Body of pancreas (tissue), 4 donors: ENCODE measurements around the gene JAKMIP2.

Source experiments
- POLR2A ChIP-seq, 3 donors: fragments of 450-650 bp; IDR thresholded peaks; one replicate each; pipeline ENCODE4 v1.6.1; 2016; ENCODE audit warnings: antibody characterized with exemption in 3 of 3, mild to moderate bottlenecking in 2 of 3
- TF ChIP-seq, protein P1 (sequence below), 7 experiments: fragments of 450-650 bp in 4 of 7; fragments of 200-600 bp in 3 of 7; sonication (generic) in 3 of 7; IDR thresholded peaks; one replicate each; pipeline ENCODE4 v1.5.1; 2016 to 2019; ENCODE audit warnings: antibody characterized with exemption in 7 of 7

DNA sequence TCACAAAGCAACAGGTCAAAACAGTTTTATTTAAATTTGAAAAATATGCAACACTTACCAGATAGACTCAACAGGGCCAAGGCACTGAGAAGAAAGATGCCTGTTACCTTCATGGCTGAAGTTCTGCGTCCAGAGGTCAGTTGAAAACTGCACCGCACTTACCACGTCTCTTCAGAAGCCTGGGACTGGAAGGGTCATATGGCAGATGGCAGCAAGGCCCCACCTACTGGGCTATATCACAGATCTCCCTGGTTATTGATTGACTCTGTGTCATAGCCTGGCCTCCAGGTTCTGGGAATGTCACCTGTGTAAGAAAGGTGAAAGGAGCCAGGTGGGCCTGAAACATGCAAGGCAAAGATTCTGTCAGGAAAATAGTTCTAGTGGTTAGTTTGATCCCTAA is 48.9 kb upstream of the JAKMIP2 start, which contains the start of gene SPINK1:
- TF ChIP-seq, protein P1, sequence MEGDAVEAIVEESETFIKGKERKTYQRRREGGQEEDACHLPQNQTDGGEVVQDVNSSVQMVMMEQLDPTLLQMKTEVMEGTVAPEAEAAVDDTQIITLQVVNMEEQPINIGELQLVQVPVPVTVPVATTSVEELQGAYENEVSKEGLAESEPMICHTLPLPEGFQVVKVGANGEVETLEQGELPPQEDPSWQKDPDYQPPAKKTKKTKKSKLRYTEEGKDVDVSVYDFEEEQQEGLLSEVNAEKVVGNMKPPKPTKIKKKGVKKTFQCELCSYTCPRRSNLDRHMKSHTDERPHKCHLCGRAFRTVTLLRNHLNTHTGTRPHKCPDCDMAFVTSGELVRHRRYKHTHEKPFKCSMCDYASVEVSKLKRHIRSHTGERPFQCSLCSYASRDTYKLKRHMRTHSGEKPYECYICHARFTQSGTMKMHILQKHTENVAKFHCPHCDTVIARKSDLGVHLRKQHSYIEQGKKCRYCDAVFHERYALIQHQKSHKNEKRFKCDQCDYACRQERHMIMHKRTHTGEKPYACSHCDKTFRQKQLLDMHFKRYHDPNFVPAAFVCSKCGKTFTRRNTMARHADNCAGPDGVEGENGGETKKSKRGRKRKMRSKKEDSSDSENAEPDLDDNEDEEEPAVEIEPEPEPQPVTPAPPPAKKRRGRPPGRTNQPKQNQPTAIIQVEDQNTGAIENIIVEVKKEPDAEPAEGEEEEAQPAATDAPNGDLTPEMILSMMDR (IDR thresholded peaks at IDR 0.05): peak in 3 of 7 experiments; percentile 7 to 29 (median 19)
- peak; percentile 86 to 99 (median 99) for TF ChIP-seq POLR2A (IDR thresholded peaks at IDR 0.05)
